ENCODE data around the gene NUP205.

NUP205 gene

DNA sequence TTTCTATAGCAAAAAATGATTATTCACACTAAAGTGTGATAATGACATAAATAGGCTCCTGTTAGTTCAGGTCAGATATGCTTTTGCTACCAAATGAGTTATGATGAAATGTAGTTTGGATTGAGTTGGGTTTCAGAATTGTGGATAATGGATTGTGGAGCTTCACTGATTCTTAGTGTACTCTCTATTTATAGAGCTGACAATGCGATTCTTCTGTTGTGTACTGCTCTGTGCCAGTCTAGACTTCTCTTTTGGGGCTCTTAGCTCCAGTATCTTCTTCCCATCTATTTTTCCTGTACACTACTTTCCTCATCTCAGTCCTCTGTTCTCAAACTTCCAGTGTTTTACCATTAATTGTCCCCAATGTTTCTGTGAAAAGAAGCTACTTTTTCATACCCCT is 112.1 kb downstream of the NUP205 start:
- DNase-seq (ENCODE audit: low read depth, low spot score), result no peak
- Histone ChIP-seq H3K4me3 (no peak overlapping the region), H3K9ac (ENCODE audit: insufficient read length) (peak overlapping the region; percentile 10), H3K9me3 (ENCODE audit: low read depth, low read length) (no peaks in the 10 kb centered on the region), H3K27ac (peak overlapping the region; percentile 81), H3K36me3 (ENCODE audit: insufficient read depth, low read length) (peaks cover 50% of the 10 kb centered on the region)
- TF ChIP-seq FOXP2 (optimal IDR thresholded peaks at IDR 0.05; ENCODE audit: control extremely low read depth, extremely low read length, insufficient read depth) (no peak), EZH2 (IDR thresholded peaks at IDR 0.05) (no peak), POLR2AphosphoS5 (IDR thresholded peaks at IDR 0.05; ENCODE audit: borderline replicate concordance, low read depth, low read length) (no peak)

GRCh38 chr7:135670179-135670578 is 112.5 kb downstream of the NUP205 start:
- no peak for TF ChIP-seq FOXP2 (optimal IDR thresholded peaks at IDR 0.05; ENCODE audit: control extremely low read depth, extremely low read length, insufficient read depth)
- TF ChIP-seq EZH2 (IDR thresholded peaks at IDR 0.05), result no peak
- TF ChIP-seq POLR2AphosphoS5 (IDR thresholded peaks at IDR 0.05; ENCODE audit: borderline replicate concordance, low read depth, low read length), result no peak
- no peak overlapping the region for H3K4me3 ChIP-seq
- H3K36me3 ChIP-seq (ENCODE audit: insufficient read depth, low read length), result peaks cover 51% of the 10 kb centered on the region
- peak overlapping the region; percentile 10 for H3K9ac ChIP-seq (ENCODE audit: insufficient read length)
- H3K9me3 ChIP-seq (ENCODE audit: low read depth, low read length), result no peaks in the 10 kb centered on the region
- DNase-seq (ENCODE audit: low read depth, low spot score), result no peak
- H3K27ac ChIP-seq, result peak overlapping the region; percentile 81

GRCh38 chr7:135672560-135673359 is 115.0 kb downstream of the NUP205 start:
- peak; percentile 75 for DNase-seq (ENCODE audit: low read depth, low spot score)
- H3K4me3 ChIP-seq, result peak overlapping the region; percentile 20; the same call in 1 of the 2 replicates
- peak overlapping the region; percentile 83 for H3K27ac ChIP-seq
- H3K9me3 ChIP-seq (ENCODE audit: low read depth, low read length), result no peaks in the 10 kb centered on the region
- H3K36me3 ChIP-seq (ENCODE audit: insufficient read depth, low read length), result peaks cover 57% of the 10 kb centered on the region
- no peak for TF ChIP-seq FOXP2 (optimal IDR thresholded peaks at IDR 0.05; ENCODE audit: control extremely low read depth, extremely low read length, insufficient read depth)
- TF ChIP-seq POLR2AphosphoS5 (IDR thresholded peaks at IDR 0.05; ENCODE audit: borderline replicate concordance, low read depth, low read length), result no peak
- no peak for TF ChIP-seq EZH2 (IDR thresholded peaks at IDR 0.05)
- peak overlapping the region; percentile 60 for H3K9ac ChIP-seq (ENCODE audit: insufficient read length)

GRCh38 chr7:135673360-135673706 is 115.6 kb downstream of the NUP205 start:
- no peak for TF ChIP-seq FOXP2 (optimal IDR thresholded peaks at IDR 0.05; ENCODE audit: control extremely low read depth, extremely low read length, insufficient read depth)
- no peak for TF ChIP-seq POLR2AphosphoS5 (IDR thresholded peaks at IDR 0.05; ENCODE audit: borderline replicate concordance, low read depth, low read length)
- TF ChIP-seq EZH2 (IDR thresholded peaks at IDR 0.05), result no peak
- peak overlapping the region; percentile 20; the same call in 1 of the 2 replicates for H3K4me3 ChIP-seq
- DNase-seq (ENCODE audit: low read depth, low spot score), result no peak
- H3K36me3 ChIP-seq (ENCODE audit: insufficient read depth, low read length), result peaks cover 58% of the 10 kb centered on the region
- peak overlapping the region; percentile 83 for H3K27ac ChIP-seq
- H3K9me3 ChIP-seq (ENCODE audit: low read depth, low read length), result no peaks in the 10 kb centered on the region
- H3K9ac ChIP-seq (ENCODE audit: insufficient read length), result peak overlapping the region; percentile 32

- Histone ChIP-seq H3K27ac (no peak overlapping the region), H3K4me3 (no peak overlapping the region), H3K9me3 (ENCODE audit: low read depth, low read length) (no peaks in the 10 kb centered on the region), H3K36me3 (ENCODE audit: insufficient read depth, low read length) (peaks cover 54% of the 10 kb centered on the region), H3K9ac (ENCODE audit: insufficient read length) (no peak overlapping the region)
- DNase-seq (ENCODE audit: low read depth, low spot score), result no peak
- TF ChIP-seq POLR2AphosphoS5 (IDR thresholded peaks at IDR 0.05; ENCODE audit: borderline replicate concordance, low read depth, low read length), result no peak
- no peak for TF ChIP-seq EZH2 (IDR thresholded peaks at IDR 0.05)
- TF ChIP-seq FOXP2 (optimal IDR thresholded peaks at IDR 0.05; ENCODE audit: control extremely low read depth, extremely low read length, insufficient read depth), result no peak
Observed at GRCh38 chr7:135678612-135679575, 121.2 kb downstream of the NUP205 start.

GRCh38 chr7:135681762-135682161 is 124.0 kb downstream of the NUP205 start:
- Histone ChIP-seq H3K9ac (ENCODE audit: insufficient read length) (no peak overlapping the region), H3K9me3 (ENCODE audit: low read depth, low read length) (no peaks in the 10 kb centered on the region), H3K36me3 (ENCODE audit: insufficient read depth, low read length) (peaks cover 26% of the 10 kb centered on the region), H3K4me3 (no peak overlapping the region), H3K27ac (no peak overlapping the region)
- TF ChIP-seq POLR2AphosphoS5 (IDR thresholded peaks at IDR 0.05; ENCODE audit: borderline replicate concordance, low read depth, low read length) (no peak), FOXP2 (optimal IDR thresholded peaks at IDR 0.05; ENCODE audit: control extremely low read depth, extremely low read length, insufficient read depth) (no peak), EZH2 (IDR thresholded peaks at IDR 0.05) (no peak)
- no peak for DNase-seq (ENCODE audit: low read depth, low spot score)

DNA sequence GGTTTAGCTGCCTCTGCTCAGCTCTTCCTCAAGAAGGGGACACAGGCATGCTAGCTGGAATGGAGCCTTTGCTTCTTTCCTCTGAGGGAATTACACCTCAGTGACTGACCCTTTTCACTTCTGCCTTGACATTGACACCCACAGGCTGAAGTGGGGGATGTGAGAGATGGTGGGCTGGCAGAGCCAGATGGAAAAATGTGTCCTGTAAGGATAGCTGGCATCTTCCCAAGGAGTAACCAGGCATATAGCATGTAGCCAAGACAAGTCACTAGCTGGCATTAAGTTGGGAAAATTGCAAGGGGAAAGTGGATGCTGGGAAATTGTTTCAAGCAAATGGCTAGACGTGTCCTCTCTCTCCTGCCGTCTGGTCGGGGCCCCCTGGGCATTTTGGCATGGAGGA is 124.5 kb downstream of the NUP205 start:
- Histone ChIP-seq H3K9ac (ENCODE audit: insufficient read length) (no peak overlapping the region), H3K9me3 (ENCODE audit: low read depth, low read length) (no peaks in the 10 kb centered on the region), H3K36me3 (ENCODE audit: insufficient read depth, low read length) (peaks cover 22% of the 10 kb centered on the region), H3K27ac (no peak overlapping the region), H3K4me3 (no peak overlapping the region)
- no peak for TF ChIP-seq POLR2AphosphoS5 (IDR thresholded peaks at IDR 0.05; ENCODE audit: borderline replicate concordance, low read depth, low read length)
- no peak for DNase-seq (ENCODE audit: low read depth, low spot score)

GRCh38 chr7:135683609-135684008 is 125.9 kb downstream of the NUP205 start:
- Histone ChIP-seq H3K36me3 (ENCODE audit: insufficient read depth, low read length) (peaks cover 14% of the 10 kb centered on the region), H3K4me3 (no peak overlapping the region), H3K9ac (ENCODE audit: insufficient read length) (no peak overlapping the region), H3K9me3 (ENCODE audit: low read depth, low read length) (no peaks in the 10 kb centered on the region), H3K27ac (no peak overlapping the region)
- no peak for TF ChIP-seq POLR2AphosphoS5 (IDR thresholded peaks at IDR 0.05; ENCODE audit: borderline replicate concordance, low read depth, low read length)
- TF ChIP-seq FOXP2 (optimal IDR thresholded peaks at IDR 0.05; ENCODE audit: control extremely low read depth, extremely low read length, insufficient read depth), result no peak
- no peak for TF ChIP-seq EZH2 (IDR thresholded peaks at IDR 0.05)
- no peak for DNase-seq (ENCODE audit: low read depth, low spot score)
